ENCODE results near the gene CIDEB.

Gene CIDEB

DNA sequence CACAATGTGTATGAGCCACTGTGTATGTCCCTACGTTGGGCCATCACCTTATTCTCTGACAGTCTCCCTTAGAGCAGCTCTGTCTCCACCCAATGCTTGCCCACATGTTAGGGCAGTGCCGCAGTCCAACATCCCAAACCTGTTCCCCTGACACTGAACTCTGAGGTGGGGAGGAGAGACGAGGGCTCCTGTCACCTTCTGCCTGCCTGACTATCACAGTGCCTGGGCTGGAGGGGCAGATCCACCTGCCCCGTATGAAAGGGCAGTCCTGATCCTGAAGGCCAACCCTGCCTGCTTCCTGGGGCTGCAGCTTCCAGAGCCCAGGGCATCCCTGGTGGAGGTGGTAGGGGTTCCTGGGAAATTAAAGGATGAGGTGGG is 47.0 kb downstream of the CIDEB start:
- TF ChIP-seq TAF1 (IDR thresholded peaks at IDR 0.05; ENCODE audit: borderline replicate concordance, insufficient read depth, low read length) (no peak), REST (IDR thresholded peaks at IDR 0.05; ENCODE audit: insufficient read depth in 1 of 2, low read depth in 2 of 2, low read length in 2 of 2) (no peak)

DNA sequence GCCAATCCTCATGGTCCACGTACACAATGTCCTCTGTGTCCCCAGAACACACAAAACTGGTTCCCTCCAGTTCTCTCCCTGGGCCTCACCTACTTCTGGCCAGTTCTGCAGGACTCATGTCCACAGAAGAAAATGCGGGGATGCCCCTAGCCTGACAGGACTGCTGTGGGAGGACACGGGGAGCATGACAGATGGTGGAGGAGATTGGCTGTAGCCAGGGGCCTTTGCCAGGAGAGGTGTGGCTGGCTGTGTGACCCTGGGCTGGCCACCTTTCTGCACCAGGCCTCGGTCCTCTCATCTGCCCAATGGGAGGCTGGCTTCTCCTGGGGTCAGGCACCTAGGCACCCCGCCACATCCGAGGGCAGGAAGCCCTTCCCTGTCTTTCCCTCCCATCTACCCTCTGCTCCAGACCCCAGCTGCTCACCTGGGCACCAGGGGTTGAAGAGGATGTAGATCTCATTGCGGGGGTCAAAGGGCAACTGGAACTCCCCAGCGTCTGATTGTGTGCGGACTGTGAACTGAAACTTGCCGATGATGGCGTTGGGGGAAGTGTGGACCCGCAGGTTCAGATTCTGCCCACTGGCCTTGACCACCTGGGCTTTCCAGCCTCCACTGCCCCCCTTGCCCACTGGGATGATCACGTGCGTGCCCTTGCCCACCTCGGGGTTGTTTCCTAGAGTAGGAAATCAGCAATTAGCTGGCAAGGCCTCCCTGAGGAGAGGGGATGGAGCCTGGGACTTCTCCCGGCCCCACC is 47.6 kb downstream of the CIDEB start:
- no peak for TF ChIP-seq POLR2AphosphoS5 (IDR thresholded peaks at IDR 0.05; ENCODE audit: low read depth, low read length)
- no peak for TF ChIP-seq FOXP2 (optimal IDR thresholded peaks at IDR 0.05; ENCODE audit: borderline replicate concordance, extremely low read depth, extremely low read length, insufficient read depth)
- TF ChIP-seq SIN3A (IDR thresholded peaks at IDR 0.05; ENCODE audit: borderline replicate concordance, insufficient read depth, low read length), result no peak
- TF ChIP-seq REST (IDR thresholded peaks at IDR 0.05; ENCODE audit: insufficient read depth in 1 of 2, low read depth in 2 of 2, low read length in 2 of 2), result no peak
- no peak for TF ChIP-seq TAF1 (IDR thresholded peaks at IDR 0.05; ENCODE audit: borderline replicate concordance, insufficient read depth, low read length)

GRCh38 chr14:24259282-24260025 is 48.3 kb downstream of the CIDEB start:
- TF ChIP-seq TAF1 (IDR thresholded peaks at IDR 0.05; ENCODE audit: borderline replicate concordance, insufficient read depth, low read length) (no peak), FOXP2 (optimal IDR thresholded peaks at IDR 0.05; ENCODE audit: borderline replicate concordance, extremely low read depth, extremely low read length, insufficient read depth) (no peak)

- no peak for TF ChIP-seq SIN3A (IDR thresholded peaks at IDR 0.05; ENCODE audit: borderline replicate concordance, insufficient read depth, low read length)
- no peak for TF ChIP-seq FOXP2 (optimal IDR thresholded peaks at IDR 0.05; ENCODE audit: borderline replicate concordance, extremely low read depth, extremely low read length, insufficient read depth)
- TF ChIP-seq REST (IDR thresholded peaks at IDR 0.05; ENCODE audit: insufficient read depth in 1 of 2, low read depth in 2 of 2, low read length in 2 of 2), result no peak
- no peak for TF ChIP-seq TAF1 (IDR thresholded peaks at IDR 0.05; ENCODE audit: borderline replicate concordance, insufficient read depth, low read length)
- TF ChIP-seq POLR2AphosphoS5 (IDR thresholded peaks at IDR 0.05; ENCODE audit: low read depth, low read length), result no peak
Measured at GRCh38 chr14:24258548-24259265, 49.1 kb downstream of the CIDEB start.

- TF ChIP-seq REST (IDR thresholded peaks at IDR 0.05; ENCODE audit: insufficient read depth in 1 of 2, low read depth in 2 of 2, low read length in 2 of 2) (no peak), TAF1 (IDR thresholded peaks at IDR 0.05; ENCODE audit: borderline replicate concordance, insufficient read depth, low read length) (no peak)
Measured at GRCh38 chr14:24258119-24258518, 49.7 kb downstream of the CIDEB start.

Measured in PFSK-1 (cell line).